GM12878 (cell line): Measurements from ENCODE around the gene ZNF554. TPM values are rescaled to one million over a fixed set of nuclear protein-coding genes. Genes with fewer than 3 reads are reported as not detected.

Experiments
- ATAC-seq: fragments of 200-7000 bp; cut with Tn5 transposase; 3 replicates; pipeline ENCODE4 v1.9.1; 2020; ENCODE audit warnings: mild to moderate bottlenecking, moderate library complexity
- BruUV-seq: library from RNA; stranded (reverse); fragments of 400-500 nt; replicated peaks from 2 replicates; lab custom pipeline; 2021; lab: Mats Ljungman, UMichigan
- CTCF ChIA-PET: fragments of 300-600 bp; sonication (Branson Sonifier 250); formaldehyde crosslinking; extraction: SDS; loops from one replicate; lab custom pipeline; 2021; ENCODE audit warnings: inconsistent platforms; lab: Yijun Ruan, JAX
- POLR2A ChIA-PET: fragments of 350-600 bp; formaldehyde crosslinking; extraction: SDS; loops from one replicate; lab custom pipeline; 2021; ENCODE audit warnings: inconsistent platforms; lab: Charles Lee
- RAD21 ChIA-PET: fragments of 300-600 bp; sonication (Branson Sonifier 250); formaldehyde crosslinking; loops from one replicate; lab custom pipeline; 2023; ENCODE audit warnings: antibody characterized with exemption; ENCODE audit not compliant: unreplicated experiment; lab: Charles Lee
- SMC1A ChIA-PET: fragments of 300-600 bp; sonication (Branson Sonifier 250); formaldehyde crosslinking; loops from one replicate; lab custom pipeline; 2023; ENCODE audit not compliant: unreplicated experiment, uncharacterized antibody; lab: Charles Lee
- DNase-seq: peaks from one replicate; pipeline ENCODE4 v3.0.0-alpha.2; 2011; ENCODE audit warnings: low read depth, low spot score
- FAIRE-seq: peaks from 3 replicates; lab custom pipeline; 2011; peaks lifted over from hg19 to GRCh38; lab: Jason Lieb, UNC
- H2AFZ ChIP-seq: 2 replicates; pipeline ENCODE4 v1.6.0; 2011; ENCODE audit warnings: low read depth, low read length, control low read depth; ENCODE audit not compliant: control insufficient read depth
- H3K27ac ChIP-seq: 2 replicates; pipeline ENCODE4 v1.5.1; 2011; ENCODE audit warnings: control low read depth; ENCODE audit not compliant: control insufficient read depth, insufficient read depth
- H3K27me3 ChIP-seq, 2 experiments: replicated peaks in 1 of 2; 2 replicates each; pipeline versions ENCODE4 v1.6.0 to v1.6.1; 2011; ENCODE audit warnings: low read length in 1 of 2; ENCODE audit not compliant: control insufficient read depth in 2 of 2, insufficient read depth in 2 of 2
- H3K36me3 ChIP-seq, 2 experiments: 2 replicates each; pipeline ENCODE4 v1.5.1; 2011; ENCODE audit warnings: low read length in 1 of 2; ENCODE audit not compliant: control insufficient read depth in 2 of 2, insufficient read depth in 2 of 2
- H3K4me1 ChIP-seq: 2 replicates; pipeline ENCODE4 v1.6.1; 2011; ENCODE audit warnings: mild to moderate bottlenecking, low read length, moderate library complexity, mixed read lengths; ENCODE audit not compliant: control insufficient read depth, insufficient read depth
- H3K4me2 ChIP-seq: 2 replicates; pipeline ENCODE4 v1.6.0; 2011; ENCODE audit warnings: control low read depth; ENCODE audit not compliant: control insufficient read depth, insufficient read depth
- H3K4me3 ChIP-seq: fragments of 200-600 bp; sonication (generic); 2 replicates; pipeline ENCODE4 v1.5.1; 2016
- H3K79me2 ChIP-seq: 2 replicates; pipeline ENCODE4 v1.6.0; 2011; ENCODE audit warnings: low read length; ENCODE audit not compliant: control insufficient read depth, insufficient read depth
- H3K9ac ChIP-seq: 2 replicates; pipeline ENCODE4 v1.8.0; 2011; ENCODE audit warnings: low read length, control low read depth, mixed read lengths; ENCODE audit not compliant: control insufficient read depth, insufficient read depth
- H3K9me3 ChIP-seq: replicated peaks from 3 replicates; pipeline ENCODE4 v1.5.1; 2011; ENCODE audit warnings: mild to moderate bottlenecking, low read length; ENCODE audit not compliant: control insufficient read depth, insufficient read depth
- H4K20me1 ChIP-seq: 2 replicates; pipeline ENCODE4 v1.6.0; 2011; ENCODE audit not compliant: control insufficient read depth, insufficient read depth
- BCL11A ChIP-seq: IDR thresholded peaks from 2 replicates; pipeline ENCODE4 v1.6.1; 2011; ENCODE audit warnings: low read depth, low read length
- BCL3 ChIP-seq: IDR thresholded peaks from 2 replicates; pipeline ENCODE4 v1.6.1; 2011; ENCODE audit warnings: borderline replicate concordance, low read depth, mild to moderate bottlenecking, moderate library complexity, low read length; ENCODE audit not compliant: insufficient read depth, poor library complexity, severe bottlenecking
- BHLHE40 ChIP-seq, 2 experiments: fragments of 450-650 bp in 1 of 2; IDR thresholded peaks; 2 replicates each; pipeline ENCODE4 v1.6.1; 2011 to 2017; ENCODE audit warnings: low read depth in 2 of 2, borderline replicate concordance in 1 of 2, improper control_type of control experiment in 1 of 2, low read length in 1 of 2, mild to moderate bottlenecking in 1 of 2
- CREB1 ChIP-seq: IDR thresholded peaks from 2 replicates; pipeline ENCODE4 v1.6.1; 2012; ENCODE audit warnings: low read depth, mild to moderate bottlenecking, inconsistent platforms
- HDGF ChIP-seq: fragments of 450-650 bp; IDR thresholded peaks from 2 replicates; pipeline ENCODE4 v1.6.1; 2016; ENCODE audit warnings: antibody characterized with exemption
- IKZF1 ChIP-seq: fragments of 450-650 bp; conservative IDR thresholded peaks from 2 replicates; pipeline ENCODE4 v1.6.1; 2017; ENCODE audit warnings: antibody characterized with exemption, mild to moderate bottlenecking
- MYB ChIP-seq: fragments of 150-350 bp; IDR thresholded peaks from 2 replicates; pipeline ENCODE4 v1.6.1; 2014; ENCODE audit warnings: mild to moderate bottlenecking, low read depth, low read length, borderline replicate concordance
- NR2C1 ChIP-seq: fragments of 450-650 bp; IDR thresholded peaks from 2 replicates; pipeline ENCODE4 v1.6.1; 2017; ENCODE audit warnings: antibody characterized with exemption, mild to moderate bottlenecking, moderate library complexity
- RELA ChIP-seq: fragments of 450-650 bp; IDR thresholded peaks from 2 replicates; pipeline ENCODE4 v1.8.0; 2014; ENCODE audit warnings: borderline replicate concordance; ENCODE audit not compliant: partially characterized antibody
- SIN3A ChIP-seq: IDR thresholded peaks from 2 replicates; pipeline ENCODE4 v1.6.1; 2012; ENCODE audit warnings: low read depth, low read length, improper control_type of control experiment
- SUZ12 ChIP-seq: fragments of 200-600 bp; sonication (generic); IDR thresholded peaks from one replicate; pipeline ENCODE4 v1.6.1; 2018; ENCODE audit warnings: antibody characterized with exemption, mild to moderate bottlenecking; ENCODE audit not compliant: unreplicated experiment
- TCF3 ChIP-seq: IDR thresholded peaks from 2 replicates; pipeline ENCODE4 v1.6.1; 2012; ENCODE audit warnings: low read depth, mild to moderate bottlenecking, low read length, borderline replicate concordance; ENCODE audit not compliant: insufficient read depth
- ZNF274 ChIP-seq: IDR thresholded peaks from one replicate; pipeline ENCODE4 v1.8.0; 2011; ENCODE audit not compliant: insufficient read length, insufficient read depth
- WGBS: methylation state at CpG from one replicate; pipeline ENCODE4 v1.1.6; 2016; ENCODE audit warnings: low lambda C conversion rate; ENCODE audit not compliant: insufficient replicate concordance, insufficient coverage; ENCODE audit errors: missing lambda C conversion rate; 5-methylcytosine and 5-hydroxymethylcytosine counted together
- in situ Hi-C: fragments of 300-500 bp; cut with MboI; formaldehyde crosslinking; loops from 9 replicates; pipeline ENCODE4 v1.14.3; 2018; ENCODE audit warnings: mixed read lengths
- intact Hi-C: fragments of 100-400 bp; cut with micrococcal nuclease; formaldehyde crosslinking; loops from one replicate; pipeline ENCODE4 v1.14.2; 2022; ENCODE audit not compliant: unreplicated experiment
- polyA plus RNA-seq, 11 experiments: library from polyadenylated mRNA; depleted of rRNA in 4 of 11; unstranded in 6 of 11; stranded (reverse) in 5 of 11; fragments of >200 nt; fragmentation: Nextera tagmentation in 4 of 11; fragmentation: Illumina TruSeq in 1 of 11; extraction: Ambion mirVana in 4 of 11; extraction: Trizol in 1 of 11; gene quantifications; 1 replicate in 1 of 11; 2 replicates in 10 of 11; pipeline versions ENCODE4 v1.2.1 to v1.2.3, GENCODE V29; 2011 to 2016; ENCODE audit warnings: inconsistent platforms in 2 of 11, missing spikeins in 2 of 11, low read depth in 1 of 11
- total RNA-seq, 4 experiments: library from RNA; depleted of rRNA in 3 of 4; stranded (reverse); fragments of >200 nt in 3 of 4; fragmentation: Illumina TruSeq in 1 of 4; extraction: Trizol in 1 of 4; gene quantifications; 2 replicates each; pipeline versions ENCODE4 v1.2.1 to v1.2.3, GENCODE V29; 2013 to 2021
- TF ChIP-seq, protein P1 (sequence below): IDR thresholded peaks from 2 replicates; pipeline ENCODE4 v1.6.1; 2012; ENCODE audit warnings: mild to moderate bottlenecking, low read depth, low read length

ZNF554 gene
- total and polyA plus RNA-seq, 10 of the 15 experiments (the other 5 are each of a cell fraction or from before 2014, with no cell fraction given): 0.19 to 2.1 (median 1.4) TPM

- Histone ChIP-seq H2AFZ (no peak overlapping the region), H3K4me2 (no peak overlapping the region), H3K36me3 (no peaks in the 10 kb centered on the region), H3K9me3 (no peaks in the 10 kb centered on the region; the same call in 2 of the 3 replicates), H3K4me1 (no peaks in the 10 kb centered on the region), H3K4me3 (no peak overlapping the region), H3K9ac (no peak overlapping the region), H4K20me1 (no peaks in the 10 kb centered on the region), H3K27me3 (no peaks in the 10 kb centered on the region), H3K27ac (no peak overlapping the region), H3K79me2 (no peaks in the 10 kb centered on the region)
- DNase-seq: no peak
- no peak for FAIRE-seq
- intact Hi-C loops (no loop called here), in situ Hi-C loops (no loop called here)
- SMC1A ChIA-PET: no interaction called here
- 62% methylated on average over 8 of the region's 8 CpGs for WGBS
- BruUV-seq: no TSS peak
- POLR2A ChIA-PET: no interaction called here
- RAD21 ChIA-PET: no interaction called here
- ATAC-seq: no peak
- CTCF ChIA-PET: no interaction called here
- TF ChIP-seq ZNF274 (no peak), SUZ12 (no peak), BHLHE40 (IDR thresholded peaks at IDR 0.05; ENCODE audit: borderline replicate concordance in 1 of 2, low read depth in 2 of 2, low read length in 1 of 2) (no peak), IKZF1 (no peak), BCL3 (no peak), HDGF (no peak), RELA (no peak), BCL11A (no peak), CREB1 (no peak), TCF3 (no peak), SIN3A (no peak), NR2C1 (no peak), MYB (no peak)
- TF ChIP-seq, protein P1, sequence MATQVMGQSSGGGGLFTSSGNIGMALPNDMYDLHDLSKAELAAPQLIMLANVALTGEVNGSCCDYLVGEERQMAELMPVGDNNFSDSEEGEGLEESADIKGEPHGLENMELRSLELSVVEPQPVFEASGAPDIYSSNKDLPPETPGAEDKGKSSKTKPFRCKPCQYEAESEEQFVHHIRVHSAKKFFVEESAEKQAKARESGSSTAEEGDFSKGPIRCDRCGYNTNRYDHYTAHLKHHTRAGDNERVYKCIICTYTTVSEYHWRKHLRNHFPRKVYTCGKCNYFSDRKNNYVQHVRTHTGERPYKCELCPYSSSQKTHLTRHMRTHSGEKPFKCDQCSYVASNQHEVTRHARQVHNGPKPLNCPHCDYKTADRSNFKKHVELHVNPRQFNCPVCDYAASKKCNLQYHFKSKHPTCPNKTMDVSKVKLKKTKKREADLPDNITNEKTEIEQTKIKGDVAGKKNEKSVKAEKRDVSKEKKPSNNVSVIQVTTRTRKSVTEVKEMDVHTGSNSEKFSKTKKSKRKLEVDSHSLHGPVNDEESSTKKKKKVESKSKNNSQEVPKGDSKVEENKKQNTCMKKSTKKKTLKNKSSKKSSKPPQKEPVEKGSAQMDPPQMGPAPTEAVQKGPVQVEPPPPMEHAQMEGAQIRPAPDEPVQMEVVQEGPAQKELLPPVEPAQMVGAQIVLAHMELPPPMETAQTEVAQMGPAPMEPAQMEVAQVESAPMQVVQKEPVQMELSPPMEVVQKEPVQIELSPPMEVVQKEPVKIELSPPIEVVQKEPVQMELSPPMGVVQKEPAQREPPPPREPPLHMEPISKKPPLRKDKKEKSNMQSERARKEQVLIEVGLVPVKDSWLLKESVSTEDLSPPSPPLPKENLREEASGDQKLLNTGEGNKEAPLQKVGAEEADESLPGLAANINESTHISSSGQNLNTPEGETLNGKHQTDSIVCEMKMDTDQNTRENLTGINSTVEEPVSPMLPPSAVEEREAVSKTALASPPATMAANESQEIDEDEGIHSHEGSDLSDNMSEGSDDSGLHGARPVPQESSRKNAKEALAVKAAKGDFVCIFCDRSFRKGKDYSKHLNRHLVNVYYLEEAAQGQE: no peak
These were observed 46.9 kb downstream of the ZNF554 start for GRCh38 chr19:2866495-2867024.
